ENCODE measurements around the gene ZPR1. TPM values are rescaled to one million over a fixed set of nuclear protein-coding genes. Genes with fewer than 3 reads are reported as not detected.
"Not testable (repeated sequence)": the region's sequence is repeated elsewhere in the genome, so short reads cannot be mapped to it uniquely, and the experiment has no call there.

The ZPR1 gene
- total RNA-seq, 4 donors from 2014 or later = 22.1 to 31.0 (median 26.2) TPM

GRCh38 chr11:116804001-116804400 lies 16.2 kb upstream of the ZPR1 start:
- no peaks in the 10 kb centered on the region for H3K4me1 ChIP-seq
- no peak for TF ChIP-seq CTCF (IDR thresholded peaks at IDR 0.05)
- TF ChIP-seq POLR2A (IDR thresholded peaks at IDR 0.05) = no peak
- DNase-seq = no peak
- WGBS, 2 donors = 59% methylated on average over 3 of the region's 3 CpGs
- H3K27me3 ChIP-seq = peaks cover 0 to 1% (median 0%) of the 10 kb centered on the region in 4 donors
- no peaks in the 10 kb centered on the region for H3K9me3 ChIP-seq
- intact Hi-C loops (cut with DNase I) = no loop called here
- no peaks in the 10 kb centered on the region for H3K36me3 ChIP-seq
- no peak overlapping the region for H3K27ac ChIP-seq
- no peak overlapping the region for H3K4me3 ChIP-seq

GRCh38 chr11:116801662-116802061 lies 13.8 kb upstream of the ZPR1 start:
- H3K36me3 ChIP-seq; H3K4me3 ChIP-seq; H3K4me1 ChIP-seq; H3K27ac ChIP-seq; H3K9me3 ChIP-seq; intact Hi-C loops (cut with DNase I); H3K27me3 ChIP-seq; DNase-seq: not testable (repeated sequence)

GRCh38 chr11:116800610-116801009 lies 12.8 kb upstream of the ZPR1 start:
- Histone ChIP-seq H3K27me3 (peaks cover 0 to 4% (median 0%) of the 10 kb centered on the region in 4 donors), H3K36me3 (no peaks in the 10 kb centered on the region), H3K27ac (no peak overlapping the region), H3K9me3 (no peaks in the 10 kb centered on the region), H3K4me3 (no peak overlapping the region), H3K4me1 (no peaks in the 10 kb centered on the region)
- TF ChIP-seq CTCF (IDR thresholded peaks at IDR 0.05) (no peak), POLR2A (IDR thresholded peaks at IDR 0.05) (no peak)
- no peak for DNase-seq
- intact Hi-C loops (cut with DNase I) = no loop called here
- WGBS, 2 donors = 91 to 93% methylated on average over 2 of the region's 2 CpGs

GRCh38 chr11:116798368-116798767 lies 10.5 kb upstream of the ZPR1 start:
- Histone ChIP-seq H3K9me3 (no peaks in the 10 kb centered on the region), H3K4me3 (no peak overlapping the region), H3K4me1 (no peaks in the 10 kb centered on the region), H3K27ac (no peak overlapping the region), H3K27me3 (peaks cover 0 to 4% (median 0%) of the 10 kb centered on the region in 4 donors), H3K36me3 (no peaks in the 10 kb centered on the region)
- TF ChIP-seq POLR2A (IDR thresholded peaks at IDR 0.05) (no peak), CTCF (IDR thresholded peaks at IDR 0.05) (no peak)
- intact Hi-C loops (cut with DNase I) = loop anchor here (5.0 kb wide), 1 partner anchor 309 kb away; no protein-coding TSS in a partner anchor
- DNase-seq = no peak
- WGBS, 2 donors = 56 to 73% methylated on average over 4 to 5 of the region's 5 CpGs

GRCh38 chr11:116797816-116798215 lies 10.0 kb upstream of the ZPR1 start:
- no peak overlapping the region for H3K27ac ChIP-seq
- H3K4me3 ChIP-seq = no peak overlapping the region
- H3K36me3 ChIP-seq = no peaks in the 10 kb centered on the region
- TF ChIP-seq POLR2A (IDR thresholded peaks at IDR 0.05) (no peak), CTCF (IDR thresholded peaks at IDR 0.05) (no peak)
- DNase-seq = no peak
- no peaks in the 10 kb centered on the region for H3K4me1 ChIP-seq
- no peaks in the 10 kb centered on the region for H3K9me3 ChIP-seq
- intact Hi-C loops (cut with DNase I) = loop anchor here (5.0 kb wide), 1 partner anchor 309 kb away; no protein-coding TSS in a partner anchor
- peaks cover 0 to 4% (median 0%) of the 10 kb centered on the region in 4 donors for H3K27me3 ChIP-seq
- WGBS, 2 donors = 90 to 92% methylated on average over 5 of the region's 5 CpGs

GRCh38 chr11:116796548-116796947 lies 8.7 kb upstream of the ZPR1 start:
- 78 to 80% methylated on average over 1 of the region's 1 CpG for WGBS, 2 donors
- Histone ChIP-seq H3K27me3 (peaks cover 0 to 4% (median 0%) of the 10 kb centered on the region in 4 donors), H3K4me3 (no peak overlapping the region), H3K27ac (no peak overlapping the region), H3K9me3 (no peaks in the 10 kb centered on the region), H3K36me3 (no peaks in the 10 kb centered on the region), H3K4me1 (peaks cover under 1 to 4% (median 2%) of the 10 kb centered on the region in 3 donors)
- DNase-seq = no peak
- intact Hi-C loops (cut with DNase I) = loop anchor here (5.0 kb wide), 1 partner anchor 311 kb away; no protein-coding TSS in a partner anchor
- TF ChIP-seq POLR2A (IDR thresholded peaks at IDR 0.05) = no peak

Data from esophagus squamous epithelium (tissue), 5 donors.